ENCODE measurements around the gene DMWD.

Gene DMWD

GRCh38 chr19:45784096-45784495 lies 8.5 kb downstream of the DMWD start:
- DNase-seq, result no peak

DNA sequence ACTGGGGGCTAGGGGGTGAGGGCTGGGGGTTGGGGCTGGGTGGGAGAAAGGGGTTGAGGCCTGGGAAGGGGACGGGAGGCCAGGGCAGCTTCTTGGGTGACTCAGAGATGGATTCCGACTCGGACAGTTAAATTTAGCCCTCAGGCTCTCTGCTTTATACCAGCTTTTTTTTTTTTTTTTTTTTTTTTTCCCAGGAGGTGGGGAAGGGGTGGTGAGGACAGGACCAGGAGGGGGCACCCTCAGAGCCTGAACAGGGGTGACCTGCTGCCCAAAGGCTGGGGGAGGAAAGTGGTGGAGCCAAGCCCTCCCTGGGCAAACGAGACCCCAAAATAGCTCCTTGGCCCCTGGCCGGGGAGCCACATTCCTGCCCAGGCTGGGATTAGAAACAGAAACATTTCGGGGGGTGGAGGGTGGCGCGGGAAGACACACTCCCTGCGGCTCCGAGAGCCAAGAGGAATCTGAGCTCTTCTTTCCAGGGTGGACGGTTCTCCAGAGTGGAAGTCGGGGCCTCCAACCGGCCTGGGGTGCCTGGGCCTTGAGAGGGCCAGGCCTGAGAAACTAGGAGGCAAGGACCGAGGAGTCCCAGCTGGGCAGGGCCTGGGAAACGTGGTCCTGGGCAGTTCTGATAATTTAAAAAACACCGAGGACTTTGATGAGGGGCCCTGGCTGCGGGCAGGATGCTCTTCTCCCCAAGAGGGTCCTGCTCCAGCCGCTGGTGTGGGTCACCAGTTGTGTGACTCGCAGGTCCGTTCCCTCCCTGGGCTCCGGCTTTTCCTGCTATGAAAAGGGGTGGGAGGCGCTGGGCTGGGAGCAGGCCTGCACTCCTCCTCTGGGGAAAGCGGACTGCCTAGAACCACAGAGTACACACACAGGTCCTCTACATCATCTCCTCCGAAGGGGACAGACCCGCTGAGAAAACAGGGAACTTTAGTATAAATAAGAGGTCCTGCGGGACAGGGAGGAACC lies 9.5 kb downstream of the DMWD start:
- no peak for DNase-seq

GRCh38 chr19:45782162-45782691 lies 10.4 kb downstream of the DMWD start, which contains the start of gene DMPK:
DMPK (minus strand) TSS chr19:45782490; CDS start chr19:45782352, 138 bp downstream.
- DNase-seq, result no peak

DNA sequence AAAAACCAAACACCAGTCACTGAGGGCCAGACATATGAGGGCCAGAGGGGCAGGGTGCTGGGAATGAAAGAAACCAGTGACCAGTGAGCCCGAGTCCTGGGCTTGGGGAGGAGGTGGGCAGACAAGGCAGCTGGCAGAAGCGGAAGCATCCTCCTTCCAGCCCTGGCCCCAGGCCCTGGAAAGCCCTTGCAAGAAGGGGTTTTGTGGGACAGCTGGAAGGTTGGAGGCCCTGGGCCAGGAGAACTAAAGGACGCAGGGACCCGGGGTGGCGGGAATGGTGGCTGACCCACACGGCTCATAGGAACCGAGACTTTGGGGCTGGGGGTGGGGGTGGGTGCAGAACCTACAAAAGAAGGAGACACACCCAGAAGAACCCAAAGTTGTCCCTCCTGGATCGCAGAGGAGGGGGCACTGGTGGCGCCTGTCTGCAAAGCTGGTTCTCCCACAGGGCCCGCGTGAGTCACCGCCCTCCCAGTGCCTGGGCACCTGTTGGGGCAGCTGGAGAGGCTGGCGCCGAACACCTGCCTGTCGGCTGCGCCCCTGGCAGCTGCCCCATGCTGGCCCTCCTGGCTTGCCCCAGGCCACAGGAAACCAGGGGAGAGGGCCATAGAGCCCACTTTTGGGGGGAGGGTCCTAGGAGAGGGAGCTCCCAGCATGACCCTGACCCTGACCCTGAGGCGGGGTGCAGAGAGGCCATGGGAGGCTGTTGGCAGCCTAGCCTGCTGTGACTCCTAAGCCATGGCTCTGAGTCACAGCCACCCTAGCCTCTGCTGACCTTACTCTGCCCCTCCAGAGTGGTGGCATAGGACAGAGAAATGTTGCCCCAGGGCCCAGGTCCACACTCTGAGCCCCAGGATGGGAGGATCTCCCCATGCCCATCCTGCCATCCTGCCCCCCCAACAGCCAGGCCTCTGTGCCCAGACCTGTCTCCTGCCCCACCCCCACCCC lies 11.2 kb downstream of the DMWD start:
- peak; percentile 32 for DNase-seq

DNA sequence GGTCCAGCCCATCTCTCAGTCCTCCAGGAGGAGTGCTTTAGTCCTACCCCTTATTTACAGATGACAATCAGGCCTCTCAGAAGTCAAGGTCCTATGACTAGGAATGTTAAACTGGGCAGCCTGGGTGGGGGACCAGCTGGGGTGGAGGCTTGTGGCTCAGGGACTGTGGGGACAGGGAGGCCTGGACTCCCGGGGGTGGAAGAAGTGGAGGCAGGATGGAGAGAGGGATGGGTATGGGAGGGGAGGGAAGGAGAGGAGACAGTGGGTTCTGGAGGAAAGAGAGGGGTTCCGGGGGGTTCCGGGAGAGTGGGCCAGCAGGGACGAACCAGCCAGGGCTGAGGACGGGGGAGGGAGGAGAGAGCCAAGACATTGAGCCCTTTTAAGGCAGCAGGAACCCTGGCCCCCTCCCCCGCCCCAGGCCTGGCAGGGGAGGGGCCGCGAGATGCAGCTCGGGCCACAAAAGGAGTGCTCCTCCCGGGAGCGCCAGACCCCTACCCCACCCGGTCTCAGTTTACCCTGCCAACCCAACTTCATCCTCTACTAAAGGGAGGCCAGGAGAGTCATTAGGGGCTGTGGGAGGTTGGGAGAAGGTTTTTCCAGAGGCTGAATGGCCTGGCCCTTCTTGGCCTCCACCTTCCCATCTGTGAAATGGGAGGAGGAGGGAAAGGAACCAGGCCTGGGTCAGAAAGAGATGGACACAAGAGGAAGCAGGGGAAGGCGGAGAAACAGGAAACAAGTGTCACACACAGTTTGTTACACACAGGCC lies 12.0 kb downstream of the DMWD start:
- DNase-seq, result peak; percentile 17

GRCh38 chr19:45780146-45780447 lies 12.5 kb downstream of the DMWD start:
- no peak for DNase-seq

- DNase-seq, result peak; percentile 91
Measured at GRCh38 chr19:45779231-45780145, 13.2 kb downstream of the DMWD start.

DNA sequence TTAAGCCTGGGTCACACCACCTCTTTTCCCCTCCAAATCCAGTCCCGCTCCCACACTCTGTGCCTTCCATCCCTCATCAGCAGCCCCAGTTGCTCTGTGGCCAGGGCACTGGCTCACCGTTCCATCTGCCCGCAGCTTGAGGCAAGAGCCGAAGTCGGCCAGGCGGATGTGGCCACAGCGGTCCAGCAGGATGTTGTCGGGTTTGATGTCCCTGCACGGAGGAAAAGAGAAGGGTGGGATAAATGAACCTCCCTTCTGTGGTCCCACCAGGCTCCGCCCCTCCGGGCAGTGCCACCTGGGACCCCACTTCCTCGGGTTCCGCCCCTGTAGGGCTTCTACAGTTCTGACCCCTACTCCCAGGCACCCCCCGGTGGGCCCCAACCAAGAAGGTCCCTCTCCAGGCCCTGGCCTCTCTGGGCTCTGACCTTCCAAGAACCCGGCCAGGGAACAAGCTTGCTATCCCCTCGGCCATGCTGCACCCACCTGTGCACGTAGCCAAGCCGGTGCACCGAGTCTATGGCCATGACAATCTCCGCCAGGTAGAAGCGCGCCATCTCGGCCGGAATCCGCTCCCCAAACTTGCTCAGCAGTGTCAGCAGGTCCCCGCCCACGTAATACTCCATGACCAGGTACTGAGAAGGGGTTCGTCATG lies 14.5 kb downstream of the DMWD start:
- DNase-seq, result no peak

GRCh38 chr19:45777395-45777961 lies 15.2 kb downstream of the DMWD start:
- no peak for DNase-seq

- DNase-seq, result no peak
Measured at GRCh38 chr19:45774765-45775164, 17.9 kb downstream of the DMWD start.

DNA sequence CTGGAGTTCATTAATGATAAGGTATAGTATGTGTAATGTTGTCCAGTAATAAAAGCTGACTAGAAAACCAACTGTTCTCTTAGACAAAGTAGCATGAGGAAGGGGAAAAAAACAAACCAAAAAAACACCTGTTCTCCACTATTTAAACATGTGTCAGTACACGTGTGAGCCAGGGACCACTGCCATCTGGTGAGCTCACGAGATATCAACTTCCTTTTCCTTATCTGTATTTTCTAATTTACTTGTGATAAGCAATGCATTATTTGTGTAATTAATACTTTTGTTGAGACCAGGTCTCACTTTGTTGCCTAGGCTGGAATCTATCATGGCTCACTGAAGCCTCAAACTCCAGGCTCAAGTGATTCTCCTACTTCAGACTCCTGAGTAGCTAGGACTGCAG lies 19.3 kb downstream of the DMWD start:
- DNase-seq, result no peak

DNA sequence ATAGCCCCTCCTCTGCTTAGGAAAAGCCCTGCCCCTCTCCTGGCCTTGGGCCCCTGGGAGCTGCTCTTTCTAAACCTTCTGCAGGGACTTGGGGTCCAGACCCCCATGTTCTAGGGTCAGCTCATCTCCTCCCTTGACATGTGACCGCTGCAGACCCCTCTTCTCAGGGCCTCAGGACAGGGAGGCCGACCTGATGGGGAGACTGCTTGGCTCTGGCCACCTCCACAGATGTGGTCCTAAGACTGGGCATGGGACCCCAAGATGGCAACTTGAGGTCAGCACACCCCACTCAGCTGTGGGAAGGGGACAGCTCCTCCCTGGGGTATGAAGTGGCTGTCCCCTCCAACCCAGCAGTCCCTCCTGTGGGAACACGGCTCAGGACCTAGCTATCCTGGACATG lies 19.7 kb downstream of the DMWD start:
- DNase-seq, result no peak

DNA sequence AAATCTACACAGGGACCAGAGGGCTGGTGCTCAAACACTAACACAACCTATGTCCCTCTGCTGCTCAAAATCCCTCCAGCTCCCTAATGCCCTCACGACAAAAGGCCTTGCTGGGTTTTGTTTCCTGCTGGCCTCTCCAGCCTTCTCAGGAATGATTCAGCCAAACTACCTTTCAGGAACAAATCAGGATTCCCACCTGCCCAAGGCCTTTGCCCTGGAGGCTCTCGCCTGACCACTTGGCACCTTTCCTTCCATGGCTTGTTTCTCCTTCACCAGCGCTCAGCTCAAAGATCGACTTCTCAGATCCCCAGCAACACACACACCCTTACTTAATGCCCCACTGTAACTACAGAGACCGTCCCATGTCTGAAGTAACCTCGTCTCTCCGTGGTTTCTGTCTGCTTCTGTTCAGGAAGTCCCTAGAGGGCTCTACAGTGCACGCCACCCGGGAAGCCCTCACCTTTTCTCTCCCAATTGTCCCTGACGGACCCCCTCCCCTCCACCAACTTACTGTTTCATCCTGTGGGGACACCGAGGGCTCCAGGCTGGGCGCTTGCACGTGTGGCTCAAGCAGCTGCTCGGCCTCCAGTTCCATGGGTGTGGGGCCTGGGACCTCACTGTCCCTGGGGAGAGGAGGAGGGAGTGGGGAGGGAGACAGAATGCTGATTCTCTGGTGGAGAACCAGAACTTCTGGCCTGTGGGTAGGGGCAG lies 20.4 kb downstream of the DMWD start:
- DNase-seq, result no peak

DNA sequence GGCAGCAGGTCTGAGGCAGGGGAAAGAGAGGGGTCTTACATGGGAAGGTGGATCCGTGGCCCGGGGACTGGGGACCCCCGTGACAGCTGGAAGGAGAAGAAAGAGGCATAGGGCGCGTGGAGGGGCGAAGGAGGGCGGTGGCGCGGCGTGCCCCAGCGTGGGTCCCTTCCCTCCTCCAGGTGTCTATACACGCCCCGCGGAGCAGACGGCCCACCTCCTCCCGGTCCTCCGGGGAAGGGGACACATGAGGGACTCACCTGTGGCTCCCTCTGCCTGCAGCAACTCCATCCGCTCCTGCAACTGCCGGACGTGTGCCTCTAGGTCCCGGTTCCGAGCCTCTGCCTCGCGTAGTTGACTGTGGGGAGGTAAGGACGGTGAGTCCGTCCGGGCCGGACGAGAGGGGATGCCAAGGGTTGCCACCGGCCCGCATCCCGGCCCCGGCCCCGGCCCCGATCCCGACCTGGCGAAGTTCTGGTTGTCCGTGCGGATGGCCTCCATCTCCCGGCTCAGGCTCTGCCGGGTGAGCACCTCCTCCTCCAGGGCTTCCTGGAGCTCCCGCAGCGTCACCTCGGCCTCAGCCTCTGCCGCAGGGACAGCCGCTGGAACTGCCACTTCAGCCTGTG lies 21.2 kb downstream of the DMWD start:
- no peak for DNase-seq

GRCh38 chr19:45770192-45771101 lies 22.2 kb downstream of the DMWD start:
- DNase-seq, result peak; percentile 95

DNA sequence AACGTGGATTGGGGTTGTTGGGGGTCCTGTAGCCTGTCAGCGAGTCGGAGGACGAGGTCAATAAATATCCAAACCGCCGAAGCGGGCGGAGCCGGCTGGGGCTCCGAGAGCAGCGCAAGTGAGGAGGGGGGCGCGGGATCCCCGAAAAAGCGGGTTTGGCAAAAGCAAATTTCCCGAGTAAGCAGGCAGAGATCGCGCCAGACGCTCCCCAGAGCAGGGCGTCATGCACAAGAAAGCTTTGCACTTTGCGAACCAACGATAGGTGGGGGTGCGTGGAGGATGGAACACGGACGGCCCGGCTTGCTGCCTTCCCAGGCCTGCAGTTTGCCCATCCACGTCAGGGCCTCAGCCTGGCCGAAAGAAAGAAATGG lies 22.8 kb downstream of the DMWD start:
- DNase-seq, result no peak

- peak; percentile 80 for DNase-seq
Measured at GRCh38 chr19:45768984-45769782, 23.5 kb downstream of the DMWD start, which contains the start of gene SIX5. SIX5 (minus strand) TSS chr19:45769252; CDS start chr19:45768844, 408 bp downstream.

GRCh38 chr19:45768655-45768983 lies 24.0 kb downstream of the DMWD start:
- no peak for DNase-seq

Measured in NCI-H2029 treated with DMSO at 0.1 percent for 48 hours (cell line).